ENCODE data around the gene DAND5.

DAND5 gene

DNA sequence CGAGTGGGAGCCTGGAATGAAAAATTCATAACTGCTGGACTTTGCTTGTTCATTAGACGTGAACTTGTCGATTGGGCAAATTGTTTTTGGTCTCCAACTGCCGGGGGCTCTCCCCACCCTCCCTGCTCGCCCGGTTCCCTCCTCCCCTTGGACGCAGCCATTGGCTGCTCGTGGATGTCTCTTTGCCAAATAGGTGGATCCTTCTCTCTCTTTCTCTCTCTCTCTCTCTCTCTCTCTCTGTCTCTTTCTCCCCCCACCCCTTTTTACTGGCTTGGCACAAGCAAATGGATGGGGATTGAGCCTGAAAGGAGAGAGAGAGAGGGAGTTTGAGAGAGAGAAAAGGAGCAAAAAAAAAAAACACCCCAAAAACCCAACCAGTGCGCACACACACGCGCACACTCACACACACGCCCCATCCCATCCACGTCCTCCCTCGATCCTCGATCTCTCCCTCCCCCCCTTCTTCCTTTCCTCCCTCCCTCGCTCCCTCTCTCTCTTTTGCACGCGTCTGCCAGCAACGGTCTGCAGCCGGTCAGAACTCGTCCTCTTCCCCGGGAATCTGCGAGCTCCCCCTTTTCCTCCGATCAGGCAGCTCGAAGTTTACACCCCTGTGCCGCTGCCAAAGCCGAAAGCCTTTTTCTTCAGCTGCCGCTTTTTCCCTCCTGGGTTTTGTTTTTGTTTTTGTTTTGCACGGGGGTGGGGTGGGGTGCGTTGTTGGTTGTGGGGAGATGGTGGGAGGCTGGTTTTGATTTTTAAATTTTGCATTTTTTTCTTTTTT is 53.7 kb downstream of the DAND5 start:
- no peak for DNase-seq (ENCODE audit: low spot score)

DNA sequence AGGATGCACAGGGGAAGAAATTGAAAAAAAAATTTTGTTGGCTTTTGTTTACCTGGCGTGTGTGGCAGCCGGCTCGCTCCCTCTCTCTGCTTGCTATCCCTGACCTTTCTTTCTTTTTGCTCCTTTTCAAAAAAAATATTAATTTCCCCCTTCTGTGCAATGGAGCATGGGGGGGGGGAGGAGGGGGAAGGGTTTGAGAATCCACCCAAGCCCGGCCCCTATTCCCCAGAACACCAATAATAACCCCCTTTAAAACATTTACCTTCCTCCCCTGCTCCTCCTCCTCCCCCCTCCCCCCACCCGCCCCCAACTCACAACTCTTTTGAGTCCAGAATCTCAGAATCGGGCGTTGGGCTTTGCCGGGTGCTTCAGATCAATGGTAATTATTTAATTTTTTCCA is 54.3 kb downstream of the DAND5 start:
- DNase-seq (ENCODE audit: low spot score) = no peak

All from HuH-7 (cell line).